Occipital lobe (tissue), 2 donors: ENCODE measurements around the gene GATD1. TPM values are rescaled to one million over a fixed set of nuclear protein-coding genes. Genes with fewer than 3 reads are reported as not detected.

ENCODE experiments used
- DNase-seq: peaks from one replicate; lab custom pipeline; 2025; lab: John Stamatoyannopoulos, UW
- total RNA-seq: library from RNA; depleted of rRNA; stranded (reverse); fragments of >200 nt; gene quantifications from one replicate; pipeline ENCODE4 v1.2.3, GENCODE V29; 2014

Gene GATD1
- total RNA-seq: 22.3 TPM

DNA sequence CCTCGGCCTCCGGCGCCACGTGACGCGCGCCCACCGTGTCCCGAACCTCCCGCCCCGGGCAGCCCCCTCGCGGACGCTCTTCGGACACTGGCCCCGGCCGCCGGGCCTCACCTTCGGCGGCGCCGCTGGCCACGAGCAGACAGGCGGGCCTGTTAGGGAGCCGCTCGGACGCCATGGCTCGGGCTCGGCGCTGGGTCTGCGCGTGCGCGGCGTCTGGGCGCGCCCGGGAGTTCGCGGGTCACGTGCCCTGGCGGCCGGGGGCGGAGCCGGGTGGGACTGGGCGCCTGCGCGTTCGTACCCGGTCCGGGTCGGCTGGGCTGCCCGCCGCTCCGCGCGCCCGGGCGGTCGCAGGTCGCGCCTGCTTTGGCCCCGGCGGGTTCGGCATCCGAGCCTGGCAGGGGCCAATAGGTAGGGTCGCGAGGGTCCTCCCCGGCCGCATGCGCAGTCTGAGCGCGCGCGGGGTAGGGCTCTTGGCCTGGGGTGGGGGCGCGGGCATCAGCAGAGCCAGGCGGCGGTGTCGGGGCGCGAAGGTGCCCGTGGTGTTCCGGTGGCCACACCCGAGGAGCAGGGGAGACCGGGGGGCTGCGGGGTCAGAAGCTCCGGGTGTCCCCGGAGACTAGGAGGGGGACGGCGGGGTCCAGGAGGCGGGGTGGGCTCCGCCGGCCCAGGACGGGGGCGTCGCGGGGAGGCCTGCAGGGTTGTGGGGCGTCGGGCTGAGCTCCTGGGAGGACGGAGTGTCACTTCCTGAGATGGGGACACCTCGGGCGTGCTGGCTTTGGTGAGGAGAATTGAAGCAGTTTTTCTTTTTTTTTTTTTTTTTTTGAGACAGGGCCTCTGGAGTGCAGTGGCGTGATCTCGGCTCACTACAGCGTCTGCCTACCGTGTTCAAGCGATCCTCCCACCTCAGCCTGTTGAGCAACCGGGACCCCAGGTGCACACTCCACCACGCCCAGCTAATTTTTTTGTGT is at the start of gene GATD1:
TSS of gene GATD1 (minus strand) at position 200 of the 968 bp plus-strand sequence. CDS start at position 175, 25 bp downstream.
- peak; percentile 85 for DNase-seq

- no peak for DNase-seq
Observed at GRCh38 chr11:826836-827145, 49.5 kb upstream of the GATD1 start.

DNA sequence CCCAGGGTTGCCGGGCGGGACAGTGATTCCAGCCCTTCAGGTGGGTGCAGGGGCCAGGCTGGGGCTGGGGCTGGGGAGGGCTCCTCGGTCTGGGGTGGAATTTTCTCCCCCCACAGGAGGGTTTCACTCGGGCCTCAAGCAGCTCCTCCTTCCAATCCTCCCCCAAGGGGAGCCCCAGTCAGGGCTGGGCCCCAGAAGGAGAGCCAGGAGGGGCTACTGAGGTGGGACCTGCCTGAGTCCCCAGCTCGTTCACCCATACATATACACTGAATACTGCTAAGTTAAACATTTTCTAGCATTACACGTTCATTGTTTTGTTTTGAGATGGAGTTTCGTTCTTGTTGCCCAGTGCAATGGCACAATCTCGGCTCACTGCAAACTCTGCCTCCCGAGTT is 48.9 kb upstream of the GATD1 start:
- no peak for DNase-seq

DNA sequence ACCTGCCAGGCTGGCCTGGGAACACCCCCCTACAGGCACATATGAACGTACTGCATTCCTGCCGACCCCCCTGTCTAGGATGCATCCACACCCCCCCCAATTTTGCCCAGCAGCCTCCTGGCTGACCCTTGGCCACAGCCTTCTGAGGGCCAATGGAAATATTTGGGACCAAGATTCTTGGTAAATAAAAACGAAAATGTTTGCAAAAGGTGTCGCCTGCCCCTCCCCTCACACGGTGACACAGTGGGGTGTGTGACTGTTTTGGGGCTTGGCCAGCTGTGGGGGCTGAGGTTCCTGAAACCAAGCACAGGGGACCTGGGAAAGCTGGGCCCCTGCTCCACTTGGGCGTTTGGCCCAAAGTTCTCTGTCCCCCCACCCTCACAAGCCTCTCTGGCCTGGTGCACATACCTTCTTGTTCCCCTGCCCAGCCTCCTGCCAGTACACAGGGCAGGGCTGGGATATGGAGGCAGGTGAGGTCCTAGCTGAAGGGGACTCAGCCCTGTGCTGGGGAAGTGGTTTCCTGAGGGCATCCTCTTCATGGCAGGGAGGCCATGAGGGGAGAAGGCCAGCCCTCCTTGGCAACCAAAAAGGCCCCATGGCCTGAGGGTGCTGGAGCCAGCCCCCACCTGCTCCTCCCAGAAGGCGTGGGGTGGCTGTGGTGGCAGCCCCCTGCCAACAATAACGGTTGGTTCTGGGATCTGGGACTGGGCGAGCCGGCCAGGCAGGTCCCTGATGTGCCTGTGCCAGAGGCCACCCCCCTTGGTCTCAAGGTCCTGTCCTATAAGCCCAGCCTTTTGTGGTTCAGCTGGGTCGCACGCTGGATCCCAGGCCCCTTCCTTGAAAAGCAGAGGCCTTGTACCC is 48.3 kb upstream of the GATD1 start:
- no peak for DNase-seq

GRCh38 chr11:824942-825341 is 47.7 kb upstream of the GATD1 start:
- DNase-seq: no peak

GRCh38 chr11:824292-824880 is 47.1 kb upstream of the GATD1 start:
- DNase-seq: no peak

DNA sequence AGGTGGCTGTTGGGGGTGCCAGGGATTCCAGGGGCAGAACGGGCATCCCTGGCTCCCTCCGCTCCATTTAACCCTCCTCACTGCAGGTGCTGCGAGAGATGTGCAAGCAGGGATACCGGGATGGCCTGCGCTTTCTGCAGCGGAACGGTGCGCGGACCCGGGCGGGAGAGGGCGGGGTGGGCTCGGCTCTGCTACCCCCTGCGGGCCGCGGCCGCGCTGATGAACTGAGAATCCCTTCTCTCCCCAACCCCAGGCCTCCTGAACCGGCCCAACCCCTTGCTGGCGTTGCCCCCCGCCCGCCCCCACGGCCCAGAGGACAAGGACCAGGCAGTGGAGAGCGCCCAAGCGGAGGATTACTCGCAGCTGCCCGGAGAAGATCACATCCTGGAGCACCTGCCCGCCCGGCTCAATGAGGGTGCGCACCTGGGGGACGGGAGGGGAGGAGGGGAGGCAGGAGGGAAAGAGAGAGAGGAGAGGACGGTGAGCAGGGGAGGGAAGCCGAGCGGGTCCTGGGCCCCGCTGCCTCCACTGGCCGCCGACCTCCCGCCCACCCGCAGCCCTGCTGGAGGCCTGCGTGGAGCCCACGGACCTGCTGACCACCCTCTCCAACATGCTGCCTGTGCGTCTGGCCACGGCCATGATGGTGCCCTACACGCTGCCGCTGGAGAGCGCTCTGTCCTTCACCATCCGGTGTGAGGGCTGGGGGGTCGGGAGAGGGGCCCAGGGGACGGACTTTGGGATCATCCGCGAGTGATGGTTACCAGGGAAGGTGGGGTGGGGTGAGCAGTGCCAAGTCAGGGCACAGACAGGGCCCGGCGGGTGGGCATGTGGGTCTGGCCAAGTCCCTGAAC is 46.4 kb upstream of the GATD1 start:
- DNase-seq: no peak

DNA sequence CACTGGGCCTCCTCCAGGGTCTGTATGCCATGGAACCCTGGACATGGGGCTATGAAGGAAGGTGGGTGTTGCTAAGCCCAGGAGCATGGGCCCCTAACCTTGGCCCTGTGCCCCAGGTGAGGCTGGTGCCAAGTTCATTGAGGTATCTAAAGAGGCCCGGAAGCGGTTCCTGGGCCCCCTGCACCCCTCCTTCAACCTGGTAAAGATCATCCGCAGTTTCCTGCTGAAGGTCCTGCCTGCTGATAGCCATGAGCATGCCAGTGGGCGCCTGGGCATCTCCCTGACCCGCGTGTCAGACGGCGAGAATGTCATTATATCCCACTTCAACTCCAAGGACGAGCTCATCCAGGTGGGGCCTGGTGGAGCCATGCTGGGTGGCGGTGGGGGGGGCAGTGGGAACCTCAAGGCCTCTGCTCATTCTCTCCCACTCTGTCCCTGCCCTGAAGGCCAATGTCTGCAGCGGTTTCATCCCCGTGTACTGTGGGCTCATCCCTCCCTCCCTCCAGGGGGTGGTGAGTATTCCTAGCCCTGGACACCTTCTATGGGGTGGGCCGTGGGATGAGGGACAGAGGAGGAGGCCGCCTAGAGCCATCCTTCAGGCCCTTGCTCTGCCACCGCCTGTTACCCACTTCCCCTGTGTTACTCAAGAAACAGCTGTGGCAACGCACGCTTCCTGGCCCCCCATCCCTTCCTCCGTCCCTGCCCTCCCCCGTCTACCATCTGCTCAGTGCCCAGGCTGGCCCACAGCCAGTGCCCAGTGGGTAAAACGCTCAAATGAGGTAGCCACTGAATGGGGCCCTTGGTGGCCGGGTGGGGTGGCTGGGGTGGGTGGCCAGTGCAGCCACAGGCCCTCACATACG is 44.5 kb upstream of the GATD1 start:
- no peak for DNase-seq

DNA sequence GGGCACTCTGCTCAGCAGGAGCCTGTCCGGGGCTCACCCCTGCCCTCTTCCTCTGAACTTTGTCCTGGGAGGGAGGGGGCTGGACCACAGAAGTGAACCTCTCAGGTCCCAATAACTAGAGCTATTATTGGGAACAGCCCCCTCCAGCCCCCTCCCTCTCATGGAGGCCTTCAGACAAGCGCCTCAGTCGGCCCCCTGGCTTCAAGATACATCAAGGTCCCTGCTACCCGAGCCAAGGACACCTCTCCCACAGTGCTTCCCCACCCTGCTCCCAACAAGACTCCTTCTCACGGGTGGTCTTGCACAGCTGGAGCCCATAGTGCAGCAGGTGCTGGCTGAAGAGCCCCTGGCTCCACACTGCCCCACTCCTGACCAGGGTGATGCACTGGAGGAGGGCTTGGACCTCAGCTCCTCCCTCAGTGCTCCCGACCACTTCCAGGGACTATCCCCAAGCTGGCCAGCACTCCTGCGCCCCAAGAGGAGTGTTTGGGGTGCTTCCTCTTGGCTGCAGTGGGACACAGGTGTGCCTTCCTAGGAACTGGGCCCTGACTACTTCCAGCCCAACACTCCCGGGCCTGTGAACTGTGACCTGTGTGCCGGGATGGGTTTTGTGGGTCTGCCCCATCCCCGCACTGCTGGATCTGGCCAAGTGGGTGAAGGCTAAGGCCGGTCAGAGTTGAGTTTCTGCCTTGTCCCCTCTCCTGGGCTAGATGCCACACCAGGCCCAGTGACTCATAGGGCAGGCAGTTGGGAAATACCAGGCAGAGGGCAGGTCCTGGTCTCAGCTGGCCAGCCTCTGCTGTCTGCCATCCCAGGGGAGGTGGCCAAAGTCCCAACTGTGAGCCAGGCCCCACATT is 43.6 kb upstream of the GATD1 start:
- peak; percentile 59 for DNase-seq

- peak; percentile 58 for DNase-seq
Observed at GRCh38 chr11:819943-820649, 42.8 kb upstream of the GATD1 start.

DNA sequence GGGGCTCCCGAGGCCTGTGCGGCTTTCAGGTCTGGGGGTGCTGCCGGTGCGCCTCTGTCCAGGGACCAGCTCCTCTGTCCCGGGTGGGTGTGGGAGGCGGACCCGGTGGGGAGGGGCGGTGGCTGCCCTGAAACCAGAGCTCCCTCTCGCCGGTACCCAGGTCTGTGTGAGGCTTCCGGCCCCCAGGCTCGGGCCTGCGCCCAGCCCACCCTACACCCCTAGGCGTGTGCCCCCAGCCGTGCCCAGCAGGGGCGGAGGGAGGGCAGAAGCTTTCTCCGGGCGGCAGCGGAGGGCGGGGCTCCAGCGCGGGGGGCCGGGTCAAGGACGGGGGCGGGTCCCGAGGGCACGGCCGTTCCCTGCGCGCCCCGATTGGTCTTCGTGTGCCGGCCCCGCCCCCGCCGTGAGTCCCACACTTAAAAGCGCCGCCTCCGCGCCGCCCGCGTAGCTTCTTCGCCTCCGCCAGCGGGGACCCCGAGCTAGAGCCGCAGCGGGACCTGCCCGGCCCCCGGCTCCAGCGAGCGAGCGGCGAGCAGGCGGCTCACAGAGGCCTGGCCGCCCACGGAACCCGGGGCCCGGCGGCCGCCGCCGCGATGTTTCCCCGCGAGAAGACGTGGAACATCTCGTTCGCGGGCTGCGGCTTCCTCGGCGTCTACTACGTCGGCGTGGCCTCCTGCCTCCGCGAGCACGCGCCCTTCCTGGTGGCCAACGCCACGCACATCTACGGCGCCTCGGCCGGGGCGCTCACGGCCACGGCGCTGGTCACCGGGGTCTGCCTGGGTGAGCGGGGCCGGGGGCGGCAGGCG is 42.0 kb upstream of the GATD1 start:
- peak; percentile 80 for DNase-seq

- no peak for DNase-seq
Observed at GRCh38 chr11:818396-819128, 41.3 kb upstream of the GATD1 start, which contains the start of gene PNPLA2. Gene PNPLA2, plus strand, starts transcription at chr11:818914. Its CDS starts 805 bp downstream, at chr11:819719.

DNA sequence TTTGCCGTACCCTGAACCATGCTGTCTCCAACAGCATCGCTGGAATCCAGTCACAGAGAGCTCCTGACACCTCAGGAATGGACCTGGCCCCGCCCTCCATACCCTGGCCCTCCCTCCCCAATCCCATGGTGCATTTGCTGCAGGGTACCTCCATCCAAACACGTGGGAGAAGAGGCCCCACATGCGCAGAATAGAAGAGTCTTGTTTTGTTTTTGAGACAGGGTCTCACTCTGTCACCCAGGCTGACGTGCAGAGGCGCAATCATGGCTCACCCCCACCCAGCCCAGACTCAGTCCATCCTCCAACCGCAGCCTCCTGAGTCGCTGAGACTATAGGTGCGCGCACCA is 39.1 kb upstream of the GATD1 start:
- DNase-seq: no peak

DNA sequence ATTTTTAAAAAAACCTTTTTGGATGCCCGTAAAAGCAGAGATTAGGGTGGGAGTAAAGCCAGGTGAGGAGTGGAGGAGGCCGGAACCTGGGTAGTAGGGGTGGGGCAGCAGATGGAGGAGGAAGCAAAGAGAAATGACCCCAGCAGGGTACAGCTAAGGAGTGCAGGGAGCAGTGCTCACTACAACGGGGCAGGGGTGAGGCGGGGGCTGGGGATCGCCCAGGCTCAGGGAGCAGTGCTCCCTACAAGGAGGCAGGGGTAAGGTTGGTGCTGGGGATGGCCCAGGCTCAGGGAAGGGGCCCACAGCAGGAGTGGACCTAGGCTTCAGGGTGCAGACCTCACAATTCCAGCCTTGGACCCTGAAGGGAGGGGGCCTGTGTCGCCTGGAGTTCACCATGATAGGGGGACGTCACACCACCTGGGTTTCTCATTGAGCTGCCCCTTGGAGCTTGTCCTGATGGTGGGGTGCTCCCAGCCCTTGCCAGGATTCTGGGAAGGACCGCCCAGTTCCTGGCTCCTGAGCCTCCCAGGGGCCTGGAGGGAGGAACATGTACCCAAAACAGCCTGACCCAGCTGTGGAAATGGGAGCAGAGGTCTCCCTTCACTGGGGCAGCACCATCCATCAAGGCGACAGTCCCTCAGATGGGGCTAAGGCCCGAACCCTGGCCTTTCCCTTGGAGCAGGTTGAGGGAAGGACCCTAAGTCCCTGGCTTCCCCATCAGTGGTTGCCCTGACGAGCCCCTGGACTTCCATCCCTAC is 38.6 kb upstream of the GATD1 start:
- DNase-seq: no peak

GRCh38 chr11:813456-814096 is 36.3 kb upstream of the GATD1 start:
- DNase-seq: no peak

DNA sequence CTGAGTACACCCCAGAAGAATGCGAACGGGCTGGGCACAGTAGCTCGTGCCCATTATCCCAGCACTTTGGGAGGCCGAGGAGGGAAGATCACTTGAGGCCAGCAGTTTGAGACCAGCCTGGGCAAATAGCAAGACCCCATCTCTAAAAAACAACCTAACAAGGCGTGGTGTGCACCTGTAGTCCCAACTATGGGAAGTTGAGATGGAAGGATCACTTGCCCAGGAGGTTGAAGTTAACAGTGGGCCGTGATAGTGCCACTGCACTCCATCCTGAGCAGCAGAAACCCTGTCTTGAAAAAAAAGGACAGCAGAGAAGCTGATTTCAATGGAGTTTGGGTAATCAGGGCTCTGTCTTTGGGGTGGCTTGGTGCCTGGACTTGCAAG is 35.8 kb upstream of the GATD1 start:
- no peak for DNase-seq
